ENCODE data around the gene FAM177A1.
"Not testable (repeated sequence)": the region's sequence is repeated elsewhere in the genome, so short reads cannot be mapped to it uniquely, and the experiment has no call there.

Gene FAM177A1

GRCh38 chr14:35073486-35073885, 27.4 kb downstream of the FAM177A1 start:
- H3K4me3 ChIP-seq (ENCODE audit: low read depth, low read length), result no peak overlapping the region
- ChIA-PET CTCF (interaction anchor here (1.2 kb wide), 1 partner anchor 9 kb away, joined by 4 read pairs; no protein-coding TSS in a partner anchor), POLR2A (no interaction called here)

DNA sequence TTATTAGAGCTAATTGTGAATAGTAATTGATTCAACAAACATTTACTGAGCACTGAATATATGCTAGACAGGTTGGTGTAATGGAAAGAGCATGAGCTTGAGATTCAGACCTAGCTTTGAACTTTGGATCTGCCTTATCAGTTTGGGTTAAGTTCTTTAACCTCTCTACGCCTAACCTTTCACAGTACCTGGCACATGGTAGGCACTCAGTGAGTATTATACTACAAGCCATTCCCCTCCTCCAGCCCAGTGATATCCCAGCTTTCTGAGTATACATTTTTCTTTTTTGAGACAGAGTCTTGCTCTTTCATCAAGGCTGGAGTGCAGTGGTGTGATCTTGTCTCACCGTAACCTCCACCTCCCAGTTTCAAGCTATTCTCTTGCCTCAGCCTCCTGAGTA, 32.0 kb downstream of the FAM177A1 start:
- DNase-seq (ENCODE audit: low read depth, low spot score), result no peak
- no peak for TF ChIP-seq CTCF (IDR thresholded peaks at IDR 0.05; ENCODE audit: insufficient read depth, low read length, missing control alignments)
- ChIA-PET CTCF (no interaction called here), POLR2A (no interaction called here)
- H3K4me3 ChIP-seq (ENCODE audit: low read depth, low read length), result no peak overlapping the region

More at GRCh38 chr14:35073486-35073885, 27.4 kb downstream of the FAM177A1 start:
- DNase-seq (ENCODE audit: low read depth, low spot score), result no peak
- no peak for TF ChIP-seq CTCF (IDR thresholded peaks at IDR 0.05; ENCODE audit: insufficient read depth, low read length, missing control alignments)

DNA sequence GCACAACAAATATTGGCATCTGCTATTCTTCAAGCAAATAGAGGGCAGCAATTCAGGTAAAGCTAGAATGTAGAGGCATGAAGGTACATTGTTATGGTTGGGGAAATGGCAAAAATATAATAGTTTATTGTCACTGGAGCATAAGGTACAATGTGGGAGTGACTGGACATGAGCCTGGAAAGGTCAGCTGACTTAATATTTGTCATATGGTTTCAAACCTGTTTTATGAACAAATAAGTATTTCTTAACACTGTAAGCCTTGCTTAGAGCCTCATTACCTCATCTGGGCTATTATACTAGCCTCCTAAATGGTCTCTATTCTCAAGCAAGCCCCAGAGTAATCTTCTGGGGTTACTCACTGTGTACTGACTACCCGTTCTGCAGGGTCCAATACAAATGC, 33.7 kb downstream of the FAM177A1 start:
- H3K4me3 ChIP-seq (ENCODE audit: low read depth, low read length), result no peak overlapping the region
- no peak for TF ChIP-seq CTCF (IDR thresholded peaks at IDR 0.05; ENCODE audit: insufficient read depth, low read length, missing control alignments)
- no peak for DNase-seq (ENCODE audit: low read depth, low spot score)
- POLR2A ChIA-PET, result no interaction called here
- CTCF ChIA-PET, result no interaction called here

DNA sequence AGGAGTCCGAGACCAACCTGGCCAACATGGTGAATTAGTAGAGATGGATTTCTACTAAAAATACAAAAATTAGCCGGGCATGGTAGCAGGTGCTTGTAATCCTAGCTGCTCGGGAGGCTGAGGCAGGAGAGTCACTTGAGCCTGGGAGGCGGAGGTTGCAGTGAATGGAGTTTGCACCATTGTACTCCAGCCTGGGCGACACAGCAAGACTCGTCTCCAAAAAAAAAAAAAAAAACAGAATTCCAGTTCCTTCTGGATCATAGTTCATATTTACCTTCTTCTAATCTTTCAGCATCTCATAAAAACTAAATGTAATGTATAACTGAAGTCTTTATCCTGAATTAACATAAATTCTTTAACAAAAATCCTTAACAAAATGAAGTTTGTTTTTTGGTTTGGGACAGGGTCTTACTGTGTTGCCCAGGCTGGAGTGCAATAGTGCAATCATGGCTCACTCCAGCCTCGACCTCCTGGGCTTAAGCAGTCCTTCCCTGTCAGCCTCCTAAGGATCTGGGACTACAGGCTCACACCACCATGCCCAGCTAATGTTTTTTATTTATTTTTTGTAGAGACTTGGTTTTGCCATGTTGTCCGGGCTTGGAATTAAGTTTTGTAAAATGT, 37.6 kb downstream of the FAM177A1 start:
- TF ChIP-seq CTCF (IDR thresholded peaks at IDR 0.05; ENCODE audit: insufficient read depth, low read length, missing control alignments), result no peak
- ChIA-PET POLR2A (no interaction called here), CTCF (no interaction called here)
- H3K4me3 ChIP-seq (ENCODE audit: low read depth, low read length), result no peak overlapping the region
- no peak for DNase-seq (ENCODE audit: low read depth, low spot score)

DNA sequence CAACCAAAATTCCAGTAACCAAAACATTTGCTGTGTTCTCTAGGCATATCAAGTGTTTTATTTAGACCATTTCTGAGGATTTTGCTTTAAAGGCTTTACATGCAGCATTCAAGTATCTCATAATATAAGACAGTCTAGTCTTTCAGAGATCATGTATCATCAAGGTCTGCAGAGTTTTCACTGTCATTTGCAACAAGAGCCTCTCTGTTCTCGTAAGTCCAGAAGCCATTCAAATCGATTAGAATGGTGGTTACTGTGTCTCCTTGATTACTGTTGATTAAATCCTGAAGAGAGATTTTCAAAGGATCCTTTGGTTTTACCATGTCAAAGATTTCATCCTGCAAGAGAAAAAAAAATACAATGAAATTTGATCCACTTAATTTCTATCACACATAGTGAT, 39.4 kb downstream of the FAM177A1 start:
- no peak for DNase-seq (ENCODE audit: low read depth, low spot score)
- H3K4me3 ChIP-seq (ENCODE audit: low read depth, low read length), result no peak overlapping the region
- TF ChIP-seq CTCF (IDR thresholded peaks at IDR 0.05; ENCODE audit: insufficient read depth, low read length, missing control alignments), result no peak
- ChIA-PET POLR2A (no interaction called here), CTCF (no interaction called here)

DNA sequence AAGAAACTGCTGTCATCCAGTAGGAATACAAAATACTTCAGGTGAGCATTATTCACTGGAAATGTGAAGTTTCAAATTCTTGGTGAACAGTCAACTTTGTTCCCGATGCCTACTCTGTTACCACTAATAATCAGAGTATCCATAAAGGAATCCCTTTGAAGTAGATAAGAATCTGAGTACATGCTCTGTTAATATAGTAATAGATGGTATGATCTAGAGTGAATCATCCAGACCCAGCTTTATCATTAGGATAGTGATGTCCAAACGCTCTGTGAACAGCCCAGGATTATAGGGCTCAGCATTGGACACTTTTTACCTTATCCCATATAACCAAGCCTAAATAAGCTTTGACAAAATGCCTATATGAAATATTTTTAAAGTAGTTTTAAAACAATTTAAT, 42.4 kb downstream of the FAM177A1 start:
- no peak for DNase-seq (ENCODE audit: low read depth, low spot score)
- CTCF ChIA-PET, result no interaction called here
- H3K4me3 ChIP-seq (ENCODE audit: low read depth, low read length), result no peak overlapping the region
- no peak for TF ChIP-seq CTCF (IDR thresholded peaks at IDR 0.05; ENCODE audit: insufficient read depth, low read length, missing control alignments)
- POLR2A ChIA-PET, result no interaction called here

DNA sequence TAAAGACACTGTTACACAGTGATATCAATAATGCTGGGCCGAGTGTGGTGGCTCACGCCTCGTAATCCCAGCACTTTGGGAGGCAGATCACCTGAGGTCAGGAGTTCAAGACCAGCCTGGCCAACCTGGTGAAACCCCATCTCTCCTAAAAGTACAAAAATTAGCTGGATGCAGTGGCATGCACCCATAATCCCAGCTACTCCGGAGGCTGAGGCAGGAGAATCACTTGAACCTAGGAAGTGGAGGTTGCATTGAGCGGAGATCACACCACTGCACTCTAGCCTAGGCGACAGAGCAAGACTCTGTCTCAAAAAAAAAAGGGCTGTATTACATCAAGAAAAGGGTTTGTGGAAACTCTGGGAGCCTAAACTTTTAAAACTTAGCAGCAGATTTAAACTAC, 48.6 kb downstream of the FAM177A1 start:
- H3K4me3 ChIP-seq (ENCODE audit: low read depth, low read length); DNase-seq (ENCODE audit: low read depth, low spot score): not testable (repeated sequence)
- ChIA-PET CTCF (interaction anchor here (0.6 to 1.7 kb wide), 3 partner anchors 43 to 565 kb away, joined by 3 read pairs; no protein-coding TSS in a partner anchor), POLR2A (interaction anchor here (1.0 kb wide), 1 partner anchor 9 kb away, joined by 3 read pairs; no protein-coding TSS in a partner anchor)
